GM23338 (cell line): ENCODE results near the gene TEDC2.

Experiments
- CREB1 ChIP-seq: fragments of 250-450 bp; sonication (Bioruptor Pico); IDR thresholded peaks from 2 replicates; pipeline ENCODE4 v1.5.0; 2020; ENCODE audit warnings: low read depth, mild to moderate bottlenecking, moderate library complexity
- CTCF ChIP-seq, 2 experiments: fragments of 200-600 bp in 1 of 2; sonication (generic) in 1 of 2; conservative IDR thresholded peaks; 2 replicates each; pipeline versions ENCODE4 v1.5.1 to v1.6.1; 2016 to 2017; ENCODE audit warnings: antibody characterized with exemption in 2 of 2, low read depth in 2 of 2, mild to moderate bottlenecking in 2 of 2, moderate library complexity in 1 of 2
- ETS1 ChIP-seq: IDR thresholded peaks from 2 replicates; pipeline ENCODE4 v1.6.1; 2016; ENCODE audit warnings: antibody characterized with exemption
- EZH2 ChIP-seq: fragments of 200-600 bp; sonication (generic); IDR thresholded peaks from one replicate; pipeline ENCODE4 v1.8.0; 2017; ENCODE audit warnings: antibody characterized with exemption, mild to moderate bottlenecking, low read depth; ENCODE audit not compliant: unreplicated experiment
- EZH2phosphoT487 ChIP-seq: fragments of 200-600 bp; sonication (generic); IDR thresholded peaks from one replicate; pipeline ENCODE4 v1.8.1; 2018; ENCODE audit warnings: antibody characterized with exemption; ENCODE audit not compliant: unreplicated experiment
- JUNB ChIP-seq: IDR thresholded peaks from one replicate; pipeline ENCODE4 v1.6.1; 2016; ENCODE audit warnings: antibody characterized with exemption; ENCODE audit not compliant: unreplicated experiment
- NANOG ChIP-seq: IDR thresholded peaks from 2 replicates; pipeline ENCODE4 v1.6.1; 2016; ENCODE audit warnings: antibody characterized with exemption, borderline replicate concordance
- POLR2AphosphoS5 ChIP-seq: IDR thresholded peaks from 2 replicates; pipeline ENCODE4 v1.6.1; 2016; ENCODE audit warnings: antibody characterized with exemption, low read depth
- REST ChIP-seq: IDR thresholded peaks from one replicate; pipeline ENCODE4 v1.6.1; 2018; ENCODE audit warnings: antibody characterized with exemption; ENCODE audit not compliant: unreplicated experiment
- STAT1 ChIP-seq: IDR thresholded peaks from one replicate; pipeline ENCODE4 v1.6.1; 2016; ENCODE audit warnings: antibody characterized with exemption; ENCODE audit not compliant: unreplicated experiment
- ZNF114 ChIP-seq: fragments of 250-450 bp; sonication (Bioruptor Pico); IDR thresholded peaks from 2 replicates; pipeline ENCODE4 v1.5.0; 2020; ENCODE audit warnings: mild to moderate bottlenecking, moderate library complexity
- ZNF331 ChIP-seq: fragments of 250-450 bp; sonication (Bioruptor Pico); IDR thresholded peaks from 2 replicates; pipeline ENCODE4 v1.5.0; 2020; ENCODE audit warnings: low read depth, mild to moderate bottlenecking, moderate library complexity
- ZNF462 ChIP-seq: fragments of 250-450 bp; sonication (Bioruptor Pico); IDR thresholded peaks from 2 replicates; pipeline ENCODE4 v1.5.0; 2020; ENCODE audit warnings: mild to moderate bottlenecking, moderate library complexity

- no peak for TF ChIP-seq CTCF (conservative IDR thresholded peaks at IDR 0.05; ENCODE audit: low read depth in 2 of 2)
- TF ChIP-seq POLR2AphosphoS5, result no peak
- TF ChIP-seq ZNF331, result no peak
- TF ChIP-seq EZH2phosphoT487, result no peak
- no peak for TF ChIP-seq REST
- no peak for TF ChIP-seq EZH2
- TF ChIP-seq JUNB, result no peak
- no peak for TF ChIP-seq NANOG
- TF ChIP-seq CREB1, result no peak
- no peak for TF ChIP-seq STAT1
- no peak for TF ChIP-seq ETS1
- TF ChIP-seq ZNF114 (CRISPR knock-in tag), result no peak
- no peak for TF ChIP-seq ZNF462 (CRISPR knock-in tag)
These were observed 24.3 kb downstream of the TEDC2 start for GRCh38 chr16:2483939-2484897.
